ENCODE data around the gene BLTP3B.

Gene BLTP3B

GRCh38 chr12:100138048-100138802 is 4.4 kb downstream of the BLTP3B start:
- H3K9me3 ChIP-seq (ENCODE audit: severe bottlenecking), result no peaks in the 10 kb centered on the region
- peaks cover 4% of the 10 kb centered on the region for H3K36me3 ChIP-seq
- no peak overlapping the region for H3K27ac ChIP-seq
- H3K27me3 ChIP-seq (ENCODE audit: insufficient read depth, low read depth, severe bottlenecking), result no peaks in the 10 kb centered on the region
- H3K4me3 ChIP-seq (ENCODE audit: low read depth, low read length), result no peak overlapping the region
- DNase-seq, result no peak
- peak; percentile 47; the same call in 1 of the 2 replicates for TF ChIP-seq CTCF (IDR thresholded peaks at IDR 0.05; ENCODE audit: low read depth, low read length)

GRCh38 chr12:100133200-100133599 is 9.5 kb downstream of the BLTP3B start:
- Histone ChIP-seq H3K27me3 (ENCODE audit: insufficient read depth, low read depth, severe bottlenecking) (no peaks in the 10 kb centered on the region), H3K27ac (no peak overlapping the region), H3K4me3 (ENCODE audit: low read depth, low read length) (no peak overlapping the region), H3K36me3 (peaks cover 3% of the 10 kb centered on the region; the same call in 1 of the 2 replicates), H3K9me3 (ENCODE audit: severe bottlenecking) (no peaks in the 10 kb centered on the region)
- TF ChIP-seq CTCF (IDR thresholded peaks at IDR 0.05; ENCODE audit: low read depth, low read length), result no peak
- DNase-seq, result no peak

- Histone ChIP-seq H3K27me3 (ENCODE audit: insufficient read depth, low read depth, severe bottlenecking) (no peaks in the 10 kb centered on the region), H3K36me3 (peaks cover 3% of the 10 kb centered on the region; the same call in 1 of the 2 replicates), H3K9me3 (ENCODE audit: severe bottlenecking) (no peaks in the 10 kb centered on the region), H3K27ac (no peak overlapping the region), H3K4me3 (ENCODE audit: low read depth, low read length) (no peak overlapping the region)
- no peak for DNase-seq
- TF ChIP-seq CTCF (IDR thresholded peaks at IDR 0.05; ENCODE audit: low read depth, low read length), result peak; percentile 24; the same call in 1 of the 2 replicates
Measured at GRCh38 chr12:100128512-100128908, 14.2 kb downstream of the BLTP3B start.

GRCh38 chr12:100127766-100128511 is 14.7 kb downstream of the BLTP3B start:
- no peak for TF ChIP-seq CTCF (IDR thresholded peaks at IDR 0.05; ENCODE audit: low read depth, low read length)
- H3K27me3 ChIP-seq (ENCODE audit: insufficient read depth, low read depth, severe bottlenecking), result no peaks in the 10 kb centered on the region
- no peaks in the 10 kb centered on the region for H3K9me3 ChIP-seq (ENCODE audit: severe bottlenecking)
- peaks cover 3% of the 10 kb centered on the region; the same call in 1 of the 2 replicates for H3K36me3 ChIP-seq
- H3K27ac ChIP-seq, result no peak overlapping the region
- no peak for DNase-seq
- no peak overlapping the region for H3K4me3 ChIP-seq (ENCODE audit: low read depth, low read length)

GRCh38 chr12:100123316-100124095 is 19.2 kb downstream of the BLTP3B start:
- Histone ChIP-seq H3K4me3 (ENCODE audit: low read depth, low read length) (no peak overlapping the region), H3K36me3 (no peaks in the 10 kb centered on the region), H3K9me3 (ENCODE audit: severe bottlenecking) (peaks cover 2% of the 10 kb centered on the region), H3K27ac (no peak overlapping the region), H3K27me3 (ENCODE audit: insufficient read depth, low read depth, severe bottlenecking) (no peaks in the 10 kb centered on the region)
- TF ChIP-seq CTCF (IDR thresholded peaks at IDR 0.05; ENCODE audit: low read depth, low read length), result no peak
- no peak for DNase-seq
